ENCODE results near the gene RUNX2. TPM values are rescaled to one million over a fixed set of nuclear protein-coding genes. Genes with fewer than 3 reads are reported as not detected.
"Not testable (repeated sequence)": the region's sequence is repeated elsewhere in the genome, so short reads cannot be mapped to it uniquely, and the experiment has no call there.

Gene RUNX2
- total RNA-seq, 1 donor from 2014 or later = 0.24 TPM

GRCh38 chr6:45663251-45664221, 335.4 kb downstream of the RUNX2 start:
- peak; percentile 48 for DNase-seq
- ATAC-seq (ENCODE audit: poor library complexity) = peak; percentile 45

GRCh38 chr6:45664707-45665106, 336.6 kb downstream of the RUNX2 start:
- intact Hi-C loops (cut with DNase I) = no loop called here
- ATAC-seq (ENCODE audit: poor library complexity) (no peak), DNase-seq (no peak)

More at GRCh38 chr6:45663251-45664221, 335.4 kb downstream of the RUNX2 start:
- intact Hi-C loops (cut with DNase I) = no loop called here

- ATAC-seq (ENCODE audit: poor library complexity) = no peak
- DNase-seq = no peak
- intact Hi-C loops (cut with DNase I) = no loop called here
Measured at GRCh38 chr6:45665859-45666258, 337.7 kb downstream of the RUNX2 start.

- ATAC-seq (ENCODE audit: poor library complexity) = no peak
- DNase-seq = no peak
- intact Hi-C loops (cut with DNase I) = no loop called here
Measured at GRCh38 chr6:45666846-45667245, 338.7 kb downstream of the RUNX2 start.

- intact Hi-C loops (cut with DNase I) = no loop called here
- DNase-seq (no peak), ATAC-seq (ENCODE audit: poor library complexity) (no peak)
Measured at GRCh38 chr6:45667300-45667699, 339.2 kb downstream of the RUNX2 start.

GRCh38 chr6:45667766-45668165, 339.6 kb downstream of the RUNX2 start:
- ATAC-seq (ENCODE audit: poor library complexity) (no peak), DNase-seq (no peak)
- intact Hi-C loops (cut with DNase I) = no loop called here

GRCh38 chr6:45668705-45669104, 340.6 kb downstream of the RUNX2 start:
- ATAC-seq (ENCODE audit: poor library complexity) (no peak), DNase-seq (no peak)
- intact Hi-C loops (cut with DNase I) = no loop called here

- intact Hi-C loops (cut with DNase I); ATAC-seq (ENCODE audit: poor library complexity); DNase-seq: not testable (repeated sequence)
Measured at GRCh38 chr6:45673167-45673566, 345.0 kb downstream of the RUNX2 start.

- ATAC-seq (ENCODE audit: poor library complexity); DNase-seq; intact Hi-C loops (cut with DNase I): not testable (repeated sequence)
Measured at GRCh38 chr6:45675166-45675565, 347.0 kb downstream of the RUNX2 start.

GRCh38 chr6:45675634-45676033, 347.5 kb downstream of the RUNX2 start:
- DNase-seq = no peak
- no peak for ATAC-seq (ENCODE audit: poor library complexity)
- intact Hi-C loops (cut with DNase I) = no loop called here

- intact Hi-C loops (cut with DNase I) = no loop called here
Measured at GRCh38 chr6:45676380-45676779, 348.2 kb downstream of the RUNX2 start.

GRCh38 chr6:45677381-45678284, 349.5 kb downstream of the RUNX2 start:
- DNase-seq (peak; percentile 60), ATAC-seq (ENCODE audit: poor library complexity) (peak; percentile 77)
- intact Hi-C loops (cut with DNase I) = no loop called here

More at GRCh38 chr6:45676380-45676779, 348.2 kb downstream of the RUNX2 start:
- ATAC-seq (ENCODE audit: poor library complexity) = no peak
- no peak for DNase-seq

GRCh38 chr6:45678285-45678607, 350.1 kb downstream of the RUNX2 start:
- ATAC-seq (ENCODE audit: poor library complexity) (no peak), DNase-seq (no peak)
- intact Hi-C loops (cut with DNase I) = no loop called here

GRCh38 chr6:45679163-45679562, 351.0 kb downstream of the RUNX2 start:
- intact Hi-C loops (cut with DNase I) = no loop called here
- ATAC-seq (ENCODE audit: poor library complexity) (no peak), DNase-seq (no peak)

GRCh38 chr6:45679631-45680030, 351.5 kb downstream of the RUNX2 start:
- DNase-seq (no peak), ATAC-seq (ENCODE audit: poor library complexity) (no peak)
- intact Hi-C loops (cut with DNase I) = no loop called here

- no peak for ATAC-seq (ENCODE audit: poor library complexity)
- intact Hi-C loops (cut with DNase I) = no loop called here
- DNase-seq = no peak
Measured at GRCh38 chr6:45681860-45682511, 353.9 kb downstream of the RUNX2 start.

GRCh38 chr6:45684476-45684875, 356.3 kb downstream of the RUNX2 start:
- DNase-seq (no peak), ATAC-seq (ENCODE audit: poor library complexity) (no peak)
- intact Hi-C loops (cut with DNase I) = no loop called here

- no peak for DNase-seq
- no peak for ATAC-seq (ENCODE audit: poor library complexity)
- intact Hi-C loops (cut with DNase I) = no loop called here
Measured at GRCh38 chr6:45685076-45685475, 356.9 kb downstream of the RUNX2 start.
